ES-I3 (cell line): ENCODE measurements around the gene STAT4.

Source experiments
- H3K36me3 ChIP-seq: 2 replicates; pipeline ENCODE4 v1.6.1; 2013; ENCODE audit warnings: mild to moderate bottlenecking, low read length, control low read depth, moderate library complexity; ENCODE audit not compliant: insufficient read depth
- H3K4me1 ChIP-seq: 2 replicates; pipeline ENCODE4 v1.6.1; 2013; ENCODE audit warnings: mild to moderate bottlenecking, control low read depth, low read length; ENCODE audit not compliant: insufficient read depth
- H3K9ac ChIP-seq: 2 replicates; pipeline ENCODE4 v1.6.1; 2013; ENCODE audit warnings: low read depth, mild to moderate bottlenecking, low read length, moderate library complexity
- H3K9me3 ChIP-seq: 2 replicates; pipeline ENCODE4 v1.6.1; 2013; ENCODE audit warnings: mild to moderate bottlenecking, low read length, moderate library complexity; ENCODE audit not compliant: control insufficient read depth, insufficient read depth

The STAT4 gene

GRCh38 chr2:191180276-191180675 is 29.5 kb upstream of the STAT4 start:
- no peaks in the 10 kb centered on the region for H3K9me3 ChIP-seq
- no peak overlapping the region for H3K9ac ChIP-seq
- H3K36me3 ChIP-seq: no peaks in the 10 kb centered on the region
- no peaks in the 10 kb centered on the region for H3K4me1 ChIP-seq

GRCh38 chr2:191178806-191179514 is 28.2 kb upstream of the STAT4 start:
- Histone ChIP-seq H3K9me3 (no peaks in the 10 kb centered on the region), H3K36me3 (no peaks in the 10 kb centered on the region), H3K9ac (no peak overlapping the region), H3K4me1 (peaks cover 5% of the 10 kb centered on the region; the same call in 1 of the 2 replicates)

DNA sequence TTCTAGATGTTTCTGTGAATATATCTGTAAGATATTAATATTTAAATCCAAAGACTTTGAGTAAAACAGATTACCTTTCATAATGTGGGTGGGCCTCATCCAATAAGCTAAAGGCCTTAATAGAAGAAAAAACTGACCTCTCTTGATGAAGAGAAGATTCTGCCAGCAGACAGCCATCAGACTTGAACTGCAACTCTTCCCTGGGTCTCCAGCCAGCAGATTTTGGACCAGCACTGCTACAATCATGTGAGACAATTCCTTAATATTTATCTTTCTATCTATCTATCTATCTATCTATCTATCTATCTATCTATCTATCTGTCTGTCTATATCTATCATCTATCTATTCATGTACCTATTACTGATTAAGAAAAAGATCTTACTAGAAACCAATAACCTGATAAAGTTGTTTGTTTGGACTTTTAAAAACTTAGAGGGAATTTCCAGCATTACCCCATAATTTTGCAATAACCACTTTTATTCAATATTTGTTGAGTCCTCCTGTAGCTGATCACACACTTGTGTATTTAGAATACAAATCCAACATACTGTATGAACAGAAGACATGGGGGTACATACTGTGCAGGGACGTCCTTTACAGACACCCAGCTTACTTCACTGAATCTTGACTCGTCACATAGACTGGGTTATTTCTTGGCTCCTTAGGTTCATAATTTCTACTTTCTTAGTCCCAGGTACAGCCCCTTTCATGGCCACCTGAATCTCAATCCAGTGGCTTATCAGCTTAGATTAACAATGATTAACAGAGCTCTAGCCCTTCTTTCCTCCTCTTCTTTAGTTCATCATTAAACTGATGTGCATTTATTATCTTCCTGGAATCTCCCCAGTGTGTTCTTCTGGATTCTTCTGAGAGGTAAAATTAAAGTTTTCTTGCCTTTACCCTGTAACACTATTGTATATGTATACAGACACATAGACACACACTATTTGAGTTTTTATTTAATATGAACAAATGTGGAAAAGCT is 27.2 kb upstream of the STAT4 start:
- Histone ChIP-seq H3K9ac (no peak overlapping the region), H3K36me3 (no peaks in the 10 kb centered on the region), H3K9me3 (no peaks in the 10 kb centered on the region), H3K4me1 (peaks cover 5% of the 10 kb centered on the region; the same call in 1 of the 2 replicates)

- Histone ChIP-seq H3K9ac (no peak overlapping the region), H3K36me3 (no peaks in the 10 kb centered on the region), H3K9me3 (no peaks in the 10 kb centered on the region), H3K4me1 (peaks cover 5% of the 10 kb centered on the region; the same call in 1 of the 2 replicates)
These were observed 26.1 kb upstream of the STAT4 start for GRCh38 chr2:191176801-191177438.

DNA sequence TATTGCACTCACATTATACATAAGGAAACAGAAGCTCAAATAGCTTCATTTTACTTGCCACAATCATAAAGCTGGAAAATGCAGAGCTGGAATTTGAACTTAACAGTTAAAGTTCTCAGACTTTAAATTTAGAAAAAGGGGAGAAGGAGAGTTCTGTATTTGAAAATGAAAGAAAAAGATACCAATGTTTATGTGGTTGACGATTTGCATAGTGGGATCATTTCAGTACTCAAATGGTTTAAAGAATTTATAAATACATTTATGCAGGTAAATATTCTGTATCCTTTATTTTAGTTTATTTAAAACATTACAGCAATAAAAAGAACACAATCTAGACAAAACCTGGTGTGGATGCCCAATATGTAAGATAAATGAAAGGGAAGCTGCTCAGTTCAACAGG is 25.5 kb upstream of the STAT4 start:
- H3K36me3 ChIP-seq: no peaks in the 10 kb centered on the region
- no peak overlapping the region for H3K9ac ChIP-seq
- no peaks in the 10 kb centered on the region for H3K9me3 ChIP-seq
- peaks cover 5% of the 10 kb centered on the region; the same call in 1 of the 2 replicates for H3K4me1 ChIP-seq

- Histone ChIP-seq H3K36me3 (no peaks in the 10 kb centered on the region), H3K4me1 (peaks cover 5% of the 10 kb centered on the region; the same call in 1 of the 2 replicates), H3K9me3 (no peaks in the 10 kb centered on the region), H3K9ac (no peak overlapping the region)
These were observed 23.6 kb upstream of the STAT4 start for GRCh38 chr2:191174442-191174841.

- no peaks in the 10 kb centered on the region for H3K36me3 ChIP-seq
- no peaks in the 10 kb centered on the region for H3K9me3 ChIP-seq
- H3K4me1 ChIP-seq: peaks cover 5% of the 10 kb centered on the region; the same call in 1 of the 2 replicates
- no peak overlapping the region for H3K9ac ChIP-seq
These were observed 22.4 kb upstream of the STAT4 start for GRCh38 chr2:191173206-191173605.

GRCh38 chr2:191171708-191172355 is 21.0 kb upstream of the STAT4 start:
- Histone ChIP-seq H3K36me3 (no peaks in the 10 kb centered on the region), H3K9ac (no peak overlapping the region), H3K9me3 (no peaks in the 10 kb centered on the region), H3K4me1 (peaks cover 5% of the 10 kb centered on the region; the same call in 1 of the 2 replicates)

GRCh38 chr2:191171286-191171685 is 20.5 kb upstream of the STAT4 start:
- H3K4me1 ChIP-seq: peaks cover 5% of the 10 kb centered on the region; the same call in 1 of the 2 replicates
- H3K9ac ChIP-seq: no peak overlapping the region
- no peaks in the 10 kb centered on the region for H3K9me3 ChIP-seq
- no peaks in the 10 kb centered on the region for H3K36me3 ChIP-seq

GRCh38 chr2:191170773-191171172 is 20.0 kb upstream of the STAT4 start:
- Histone ChIP-seq H3K36me3 (no peaks in the 10 kb centered on the region), H3K4me1 (peaks cover 5% of the 10 kb centered on the region; the same call in 1 of the 2 replicates), H3K9me3 (no peaks in the 10 kb centered on the region), H3K9ac (no peak overlapping the region)

GRCh38 chr2:191170301-191170636 is 19.5 kb upstream of the STAT4 start:
- Histone ChIP-seq H3K4me1 (peaks cover 5% of the 10 kb centered on the region; the same call in 1 of the 2 replicates), H3K9me3 (no peaks in the 10 kb centered on the region), H3K36me3 (no peaks in the 10 kb centered on the region), H3K9ac (no peak overlapping the region)

- Histone ChIP-seq H3K9ac (no peak overlapping the region), H3K9me3 (no peaks in the 10 kb centered on the region), H3K4me1 (peaks cover 5% of the 10 kb centered on the region; the same call in 1 of the 2 replicates), H3K36me3 (no peaks in the 10 kb centered on the region)
These were observed 18.9 kb upstream of the STAT4 start for GRCh38 chr2:191169456-191170300.

GRCh38 chr2:191167766-191168165 is 17.0 kb upstream of the STAT4 start:
- Histone ChIP-seq H3K36me3 (no peaks in the 10 kb centered on the region), H3K9me3 (no peaks in the 10 kb centered on the region), H3K4me1 (no peaks in the 10 kb centered on the region), H3K9ac (no peak overlapping the region)
